Testis (tissue), 3 donors: ENCODE measurements around the gene LTBP1. TPM values are rescaled to one million over a fixed set of nuclear protein-coding genes. Genes with fewer than 3 reads are reported as not detected.

Experiments
- DNase-seq: peaks from one replicate; pipeline ENCODE4 v3.0.0-alpha.2; 2019
- H3K27ac ChIP-seq, 2 donors: fragments of 200-600 bp; sonication (generic); one replicate each; pipeline ENCODE4 v1.5.1; 2019
- H3K27me3 ChIP-seq: fragments of 200-600 bp; sonication (generic); one replicate; pipeline ENCODE4 v1.5.1; 2019
- H3K36me3 ChIP-seq: fragments of 200-600 bp; sonication (generic); one replicate; pipeline ENCODE4 v1.5.1; 2017; ENCODE audit warnings: low read depth; ENCODE audit errors: missing control alignments
- H3K4me1 ChIP-seq: fragments of 200-600 bp; sonication (generic); one replicate; pipeline ENCODE4 v1.5.1; 2019
- H3K4me3 ChIP-seq, 2 donors: fragments of 200-600 bp; sonication (generic); one replicate each; pipeline ENCODE4 v1.5.1; 2017 to 2019
- H3K9me3 ChIP-seq: fragments of 200-600 bp; sonication (generic); one replicate; pipeline ENCODE4 v1.5.1; 2017
- CTCF ChIP-seq, 3 experiments: fragments of 450-650 bp in 2 of 3; fragments of 200-600 bp in 1 of 3; sonication (generic) in 1 of 3; IDR thresholded peaks; one replicate each; pipeline ENCODE4 v1.5.1; 2016 to 2019; ENCODE audit warnings: antibody characterized with exemption in 3 of 3, mild to moderate bottlenecking in 2 of 3, moderate library complexity in 1 of 3
- POLR2A ChIP-seq: fragments of 450-650 bp; IDR thresholded peaks from one replicate; pipeline ENCODE4 v1.6.1; 2017; ENCODE audit warnings: antibody characterized with exemption, mild to moderate bottlenecking, moderate library complexity
- WGBS, 2 donors: methylation state at CpG; one replicate each; pipeline ENCODE4 v1.1.5; 2018; 5-methylcytosine and 5-hydroxymethylcytosine counted together
- intact Hi-C: fragments of 100-400 bp; cut with DNase I; formaldehyde crosslinking; loops from one replicate; pipeline ENCODE4 v1.15.1; 2023; ENCODE audit warnings: low total_unique reads
- polyA plus RNA-seq: library from polyadenylated mRNA; stranded (reverse); fragments of 350-450 nt; fragmentation: Illumina TruSeq; extraction: RNeasy Lipid Tissue Mini Kit (QIAGEN cat#74804); gene quantifications from one replicate; pipeline ENCODE4 v1.2.3, GENCODE V29; 2014; ENCODE audit warnings: low read depth, low replicate concordance; ENCODE audit not compliant: insufficient read depth
- total RNA-seq, 2 donors: library from RNA; depleted of rRNA; stranded (reverse); fragments of >200 nt; gene quantifications; one replicate each; pipeline ENCODE4 v1.2.3, GENCODE V29; 2016

The LTBP1 gene
- total and polyA plus RNA-seq, 3 donors from 2014 or later: 39.6 to 51.5 (median 44.0) TPM

- H3K27me3 ChIP-seq: no peaks in the 10 kb centered on the region
- intact Hi-C loops: no loop called here
- no peak for DNase-seq
- H3K36me3 ChIP-seq: no peaks in the 10 kb centered on the region
- TF ChIP-seq CTCF (IDR thresholded peaks at IDR 0.05) (no peak), POLR2A (no peak)
- 39 to 50% methylated on average over 2 of the region's 2 CpGs for WGBS, 2 donors
- no peaks in the 10 kb centered on the region for H3K4me1 ChIP-seq
- no peaks in the 10 kb centered on the region for H3K9me3 ChIP-seq
- no peak overlapping the region for H3K4me3 ChIP-seq
- H3K27ac ChIP-seq: no peak overlapping the region
These were observed 206.3 kb downstream of the LTBP1 start for GRCh38 chr2:33153008-33153407.

- Histone ChIP-seq H3K27ac (no peak overlapping the region), H3K9me3 (no peaks in the 10 kb centered on the region), H3K27me3 (no peaks in the 10 kb centered on the region), H3K4me1 (no peaks in the 10 kb centered on the region), H3K36me3 (no peaks in the 10 kb centered on the region), H3K4me3 (no peak overlapping the region)
- intact Hi-C loops: no loop called here
- no peak for DNase-seq
- 70 to 86% methylated on average over 3 of the region's 3 CpGs for WGBS, 2 donors
- TF ChIP-seq CTCF (IDR thresholded peaks at IDR 0.05): no peak
- TF ChIP-seq POLR2A: no peak
These were observed 211.8 kb downstream of the LTBP1 start for GRCh38 chr2:33158482-33159003.

- H3K36me3 ChIP-seq: no peaks in the 10 kb centered on the region
- no peaks in the 10 kb centered on the region for H3K4me1 ChIP-seq
- WGBS, 2 donors: 87 to 96% methylated on average over 5 of the region's 5 CpGs
- no peaks in the 10 kb centered on the region for H3K9me3 ChIP-seq
- intact Hi-C loops: no loop called here
- TF ChIP-seq CTCF (IDR thresholded peaks at IDR 0.05) (no peak), POLR2A (no peak)
- H3K27me3 ChIP-seq: no peaks in the 10 kb centered on the region
- H3K4me3 ChIP-seq: no peak overlapping the region
- H3K27ac ChIP-seq: no peak overlapping the region
- DNase-seq: no peak
These were observed 213.4 kb downstream of the LTBP1 start for GRCh38 chr2:33160191-33160590.

- no peak for DNase-seq
- H3K9me3 ChIP-seq: no peaks in the 10 kb centered on the region
- H3K4me3 ChIP-seq: no peak overlapping the region
- TF ChIP-seq POLR2A (no peak), CTCF (IDR thresholded peaks at IDR 0.05) (no peak)
- H3K4me1 ChIP-seq: peaks cover 10% of the 10 kb centered on the region
- WGBS, 2 donors: 47 to 60% methylated on average over 5 of the region's 5 CpGs
- no peak overlapping the region for H3K27ac ChIP-seq
- intact Hi-C loops: no loop called here
- no peaks in the 10 kb centered on the region for H3K27me3 ChIP-seq
- no peaks in the 10 kb centered on the region for H3K36me3 ChIP-seq
These were observed 219.6 kb downstream of the LTBP1 start for GRCh38 chr2:33166287-33166881.
